ENCODE measurements around the gene ATP6V1G1.

ATP6V1G1 gene

GRCh38 chr9:114627553-114627952 lies 40.0 kb downstream of the ATP6V1G1 start:
- no peak overlapping the region for H3K27ac Mint-ChIP-seq
- peaks cover 28% of the 10 kb centered on the region for H3K36me3 Mint-ChIP-seq (ENCODE audit: low read depth)
- TF ChIP-seq CTCF (IDR thresholded peaks at IDR 0.05; ENCODE audit: unreplicated experiment in 3 of 3): no peak
- no peaks in the 10 kb centered on the region for H3K9me3 Mint-ChIP-seq
- H3K4me1 Mint-ChIP-seq: no peaks in the 10 kb centered on the region
- no peak overlapping the region for H3K4me3 Mint-ChIP-seq
- no peaks in the 10 kb centered on the region for H3K27me3 Mint-ChIP-seq (ENCODE audit: low read depth)

- Mint-ChIP-seq H3K27me3 (ENCODE audit: low read depth) (no peaks in the 10 kb centered on the region), H3K4me3 (no peak overlapping the region)
Observed at GRCh38 chr9:114629563-114630090, 42.1 kb downstream of the ATP6V1G1 start.

GRCh38 chr9:114631166-114631565 lies 43.6 kb downstream of the ATP6V1G1 start:
- H3K4me3 Mint-ChIP-seq: no peak overlapping the region
- H3K4me1 Mint-ChIP-seq: no peaks in the 10 kb centered on the region
- peaks cover 27% of the 10 kb centered on the region for H3K36me3 Mint-ChIP-seq (ENCODE audit: low read depth)
- H3K9me3 Mint-ChIP-seq: no peaks in the 10 kb centered on the region
- H3K27ac Mint-ChIP-seq: no peak overlapping the region
- no peaks in the 10 kb centered on the region for H3K27me3 Mint-ChIP-seq (ENCODE audit: low read depth)
- no peak for TF ChIP-seq CTCF (IDR thresholded peaks at IDR 0.05; ENCODE audit: unreplicated experiment in 3 of 3)

More at GRCh38 chr9:114629563-114630090, 42.1 kb downstream of the ATP6V1G1 start:
- Mint-ChIP-seq H3K4me1 (no peaks in the 10 kb centered on the region), H3K27ac (no peak overlapping the region), H3K9me3 (no peaks in the 10 kb centered on the region), H3K36me3 (ENCODE audit: low read depth) (peaks cover 23% of the 10 kb centered on the region)
- no peak for TF ChIP-seq CTCF (IDR thresholded peaks at IDR 0.05; ENCODE audit: unreplicated experiment in 3 of 3)

GRCh38 chr9:114633438-114634089 lies 46.0 kb downstream of the ATP6V1G1 start:
- H3K9me3 Mint-ChIP-seq: no peaks in the 10 kb centered on the region
- H3K4me1 Mint-ChIP-seq: no peaks in the 10 kb centered on the region
- H3K4me3 Mint-ChIP-seq: no peak overlapping the region
- peaks cover 21% of the 10 kb centered on the region for H3K36me3 Mint-ChIP-seq (ENCODE audit: low read depth)
- no peak for TF ChIP-seq CTCF (IDR thresholded peaks at IDR 0.05; ENCODE audit: unreplicated experiment in 3 of 3)
- H3K27ac Mint-ChIP-seq: no peak overlapping the region
- no peaks in the 10 kb centered on the region for H3K27me3 Mint-ChIP-seq (ENCODE audit: low read depth)

- Mint-ChIP-seq H3K36me3 (ENCODE audit: low read depth) (peaks cover 25% of the 10 kb centered on the region), H3K4me3 (no peak overlapping the region), H3K4me1 (no peaks in the 10 kb centered on the region), H3K27me3 (ENCODE audit: low read depth) (no peaks in the 10 kb centered on the region), H3K9me3 (no peaks in the 10 kb centered on the region), H3K27ac (no peak overlapping the region)
- no peak for TF ChIP-seq CTCF (IDR thresholded peaks at IDR 0.05; ENCODE audit: unreplicated experiment in 3 of 3)
Observed at GRCh38 chr9:114634387-114634786, 46.8 kb downstream of the ATP6V1G1 start.

- peaks cover 22% of the 10 kb centered on the region for H3K36me3 Mint-ChIP-seq (ENCODE audit: low read depth)
- no peaks in the 10 kb centered on the region for H3K4me1 Mint-ChIP-seq
- no peaks in the 10 kb centered on the region for H3K9me3 Mint-ChIP-seq
- no peak for TF ChIP-seq CTCF (IDR thresholded peaks at IDR 0.05; ENCODE audit: unreplicated experiment in 3 of 3)
- no peak overlapping the region for H3K4me3 Mint-ChIP-seq
- no peaks in the 10 kb centered on the region for H3K27me3 Mint-ChIP-seq (ENCODE audit: low read depth)
- no peak overlapping the region for H3K27ac Mint-ChIP-seq
Observed at GRCh38 chr9:114638404-114638803, 50.8 kb downstream of the ATP6V1G1 start.
